HepG2 (cell line): Measurements from ENCODE around the gene KISS1R. TPM values are rescaled to one million over a fixed set of nuclear protein-coding genes. Genes with fewer than 3 reads are reported as not detected.
A peak's percentile ranks its signal among the peaks of the same experiment; 100 is the strongest.

ENCODE experiments used
- ARNTL ChIP-seq: sonication (generic); formaldehyde crosslinking; IDR thresholded peaks from 2 replicates; pipeline ENCODE4 v1.4.0; 2020; ENCODE audit warnings: mild to moderate bottlenecking, missing genetic modification reagents
- FOXP1 ChIP-seq, 2 experiments: fragments of 450-650 bp in 1 of 2; IDR thresholded peaks; 2 replicates each; pipeline ENCODE4 v1.6.1; 2017 to 2018; ENCODE audit warnings: antibody characterized with exemption in 1 of 2
- HNF4G ChIP-seq, 2 experiments: sonication (generic) in 1 of 2; formaldehyde crosslinking in 1 of 2; IDR thresholded peaks; 2 replicates each; pipeline versions ENCODE4 v1.4.0 to v1.6.1; 2011 to 2020; ENCODE audit warnings: borderline replicate concordance in 2 of 2, low read depth in 2 of 2, mild to moderate bottlenecking in 2 of 2, low read length in 1 of 2, missing genetic modification reagents in 1 of 2, moderate library complexity in 1 of 2
- ZNF225 ChIP-seq: sonication (generic); formaldehyde crosslinking; IDR thresholded peaks from 2 replicates; pipeline ENCODE4 v1.4.0; 2020; ENCODE audit warnings: mild to moderate bottlenecking, missing genetic modification reagents
- ZNF552 ChIP-seq: sonication (generic); formaldehyde crosslinking; IDR thresholded peaks from 2 replicates; pipeline ENCODE4 v1.9.0; 2022; ENCODE audit warnings: missing genetic modification reagents, mild to moderate bottlenecking, borderline replicate concordance
- ZNF724P ChIP-seq: sonication (generic); formaldehyde crosslinking; IDR thresholded peaks from 2 replicates; pipeline ENCODE4 v1.8.0; 2022; ENCODE audit warnings: missing genetic modification reagents, borderline replicate concordance
- polyA plus RNA-seq, 8 experiments: library from polyadenylated mRNA; depleted of rRNA in 3 of 8; stranded (reverse) in 7 of 8; unstranded in 1 of 8; fragments of >200 nt; fragmentation: Illumina TruSeq in 4 of 8; extraction: Trizol in 4 of 8; gene quantifications; 2 replicates each; pipeline versions ENCODE4 v1.2.1 to v1.2.3, GENCODE V29; 2011 to 2016; ENCODE audit warnings: low read depth in 4 of 8, missing spikeins in 1 of 8, mixed read lengths in 1 of 8; ENCODE audit not compliant: insufficient read depth in 1 of 8
- total RNA-seq, 5 experiments: library from RNA; depleted of rRNA; stranded (reverse); fragments of >200 nt; fragmentation: Illumina TruSeq; extraction: Trizol; gene quantifications; 2 replicates each; pipeline ENCODE4 v1.2.3, GENCODE V29; 2016; ENCODE audit warnings: low read depth in 1 of 5
- TF ChIP-seq, protein P1 (sequence below): IDR thresholded peaks from 2 replicates; pipeline ENCODE4 v1.6.1; 2016; ENCODE audit warnings: low read depth
- TF ChIP-seq, protein P2 (sequence below): fragments of 450-650 bp; IDR thresholded peaks from 2 replicates; pipeline ENCODE4 v1.6.1; 2017; ENCODE audit warnings: mild to moderate bottlenecking
- TF ChIP-seq, protein P3 (sequence below): sonication (generic); formaldehyde crosslinking; IDR thresholded peaks from 2 replicates; pipeline ENCODE4 v1.5.1; 2020; ENCODE audit warnings: missing genetic modification reagents, mild to moderate bottlenecking, borderline replicate concordance
- TF ChIP-seq, protein P4 (sequence below): sonication (generic); formaldehyde crosslinking; IDR thresholded peaks from 2 replicates; pipeline ENCODE4 v1.9.0; 2021; ENCODE audit warnings: mild to moderate bottlenecking, missing genetic modification reagents
- TF ChIP-seq, protein P5 (sequence below): sonication (generic); formaldehyde crosslinking; IDR thresholded peaks from 2 replicates; pipeline ENCODE4 v1.5.0; 2020; ENCODE audit warnings: missing genetic modification reagents

The KISS1R gene
- total and polyA plus RNA-seq, 2 of the 13 experiments (the other 11 are each of a cell fraction or from before 2014, with no cell fraction given) = 1.1 to 10.2 TPM

DNA sequence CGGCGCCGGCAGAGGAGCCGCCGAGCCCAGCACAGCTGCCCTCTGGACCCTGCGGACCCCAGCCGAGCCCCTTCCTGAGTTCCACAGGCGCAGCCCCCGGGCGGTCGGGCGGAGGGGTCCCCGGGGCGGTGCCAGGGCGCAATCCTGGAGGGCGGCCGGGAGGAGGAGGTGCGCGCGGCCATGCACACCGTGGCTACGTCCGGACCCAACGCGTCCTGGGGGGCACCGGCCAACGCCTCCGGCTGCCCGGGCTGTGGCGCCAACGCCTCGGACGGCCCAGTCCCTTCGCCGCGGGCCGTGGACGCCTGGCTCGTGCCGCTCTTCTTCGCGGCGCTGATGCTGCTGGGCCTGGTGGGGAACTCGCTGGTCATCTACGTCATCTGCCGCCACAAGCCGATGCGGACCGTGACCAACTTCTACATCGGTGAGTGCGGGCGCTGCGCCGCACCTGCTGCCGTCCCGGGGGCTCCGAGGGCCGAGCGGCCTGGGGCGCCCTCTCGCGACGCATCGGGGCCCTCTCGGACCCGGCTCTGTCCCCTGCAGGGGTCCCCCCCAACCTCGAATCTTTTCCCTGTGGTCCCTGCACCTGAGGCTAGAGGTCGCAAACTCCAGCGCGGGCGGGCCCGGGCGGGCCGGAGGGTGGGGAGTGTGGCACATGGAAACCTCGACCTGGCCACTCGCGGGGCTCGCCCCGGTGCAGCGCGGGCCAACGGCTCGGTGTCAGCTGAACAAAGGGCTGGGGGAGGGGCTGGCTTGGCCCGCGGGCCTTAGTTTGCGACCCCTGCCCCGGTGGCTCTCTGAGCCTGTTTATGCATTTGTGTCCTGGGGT, at the start of gene KISS1R (continued):
- no peak; the same call in 1 of the 2 replicates for TF ChIP-seq ZNF225 (CRISPR knock-in tag)
- TF ChIP-seq ZNF552 (CRISPR knock-in tag) = no peak
- peak; percentile 25; the same call in 1 of the 2 replicates for TF ChIP-seq ZNF724P (CRISPR knock-in tag)
- TF ChIP-seq, protein P1, sequence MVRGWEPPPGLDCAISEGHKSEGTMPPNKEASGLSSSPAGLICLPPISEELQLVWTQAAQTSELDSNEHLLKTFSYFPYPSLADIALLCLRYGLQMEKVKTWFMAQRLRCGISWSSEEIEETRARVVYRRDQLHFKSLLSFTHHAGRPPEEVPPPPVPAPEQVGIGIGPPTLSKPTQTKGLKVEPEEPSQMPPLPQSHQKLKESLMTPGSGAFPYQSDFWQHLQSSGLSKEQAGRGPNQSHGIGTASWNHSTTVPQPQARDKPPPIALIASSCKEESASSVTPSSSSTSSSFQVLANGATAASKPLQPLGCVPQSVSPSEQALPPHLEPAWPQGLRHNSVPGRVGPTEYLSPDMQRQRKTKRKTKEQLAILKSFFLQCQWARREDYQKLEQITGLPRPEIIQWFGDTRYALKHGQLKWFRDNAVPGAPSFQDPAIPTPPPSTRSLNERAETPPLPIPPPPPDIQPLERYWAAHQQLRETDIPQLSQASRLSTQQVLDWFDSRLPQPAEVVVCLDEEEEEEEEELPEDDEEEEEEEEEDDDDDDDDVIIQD (CRISPR knock-in tag) = no peak; the same call in 1 of the 2 replicates
- TF ChIP-seq, protein P2, sequence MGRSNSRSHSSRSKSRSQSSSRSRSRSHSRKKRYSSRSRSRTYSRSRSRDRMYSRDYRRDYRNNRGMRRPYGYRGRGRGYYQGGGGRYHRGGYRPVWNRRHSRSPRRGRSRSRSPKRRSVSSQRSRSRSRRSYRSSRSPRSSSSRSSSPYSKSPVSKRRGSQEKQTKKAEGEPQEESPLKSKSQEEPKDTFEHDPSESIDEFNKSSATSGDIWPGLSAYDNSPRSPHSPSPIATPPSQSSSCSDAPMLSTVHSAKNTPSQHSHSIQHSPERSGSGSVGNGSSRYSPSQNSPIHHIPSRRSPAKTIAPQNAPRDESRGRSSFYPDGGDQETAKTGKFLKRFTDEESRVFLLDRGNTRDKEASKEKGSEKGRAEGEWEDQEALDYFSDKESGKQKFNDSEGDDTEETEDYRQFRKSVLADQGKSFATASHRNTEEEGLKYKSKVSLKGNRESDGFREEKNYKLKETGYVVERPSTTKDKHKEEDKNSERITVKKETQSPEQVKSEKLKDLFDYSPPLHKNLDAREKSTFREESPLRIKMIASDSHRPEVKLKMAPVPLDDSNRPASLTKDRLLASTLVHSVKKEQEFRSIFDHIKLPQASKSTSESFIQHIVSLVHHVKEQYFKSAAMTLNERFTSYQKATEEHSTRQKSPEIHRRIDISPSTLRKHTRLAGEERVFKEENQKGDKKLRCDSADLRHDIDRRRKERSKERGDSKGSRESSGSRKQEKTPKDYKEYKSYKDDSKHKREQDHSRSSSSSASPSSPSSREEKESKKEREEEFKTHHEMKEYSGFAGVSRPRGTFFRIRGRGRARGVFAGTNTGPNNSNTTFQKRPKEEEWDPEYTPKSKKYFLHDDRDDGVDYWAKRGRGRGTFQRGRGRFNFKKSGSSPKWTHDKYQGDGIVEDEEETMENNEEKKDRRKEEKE = no peak
- TF ChIP-seq, protein P3, sequence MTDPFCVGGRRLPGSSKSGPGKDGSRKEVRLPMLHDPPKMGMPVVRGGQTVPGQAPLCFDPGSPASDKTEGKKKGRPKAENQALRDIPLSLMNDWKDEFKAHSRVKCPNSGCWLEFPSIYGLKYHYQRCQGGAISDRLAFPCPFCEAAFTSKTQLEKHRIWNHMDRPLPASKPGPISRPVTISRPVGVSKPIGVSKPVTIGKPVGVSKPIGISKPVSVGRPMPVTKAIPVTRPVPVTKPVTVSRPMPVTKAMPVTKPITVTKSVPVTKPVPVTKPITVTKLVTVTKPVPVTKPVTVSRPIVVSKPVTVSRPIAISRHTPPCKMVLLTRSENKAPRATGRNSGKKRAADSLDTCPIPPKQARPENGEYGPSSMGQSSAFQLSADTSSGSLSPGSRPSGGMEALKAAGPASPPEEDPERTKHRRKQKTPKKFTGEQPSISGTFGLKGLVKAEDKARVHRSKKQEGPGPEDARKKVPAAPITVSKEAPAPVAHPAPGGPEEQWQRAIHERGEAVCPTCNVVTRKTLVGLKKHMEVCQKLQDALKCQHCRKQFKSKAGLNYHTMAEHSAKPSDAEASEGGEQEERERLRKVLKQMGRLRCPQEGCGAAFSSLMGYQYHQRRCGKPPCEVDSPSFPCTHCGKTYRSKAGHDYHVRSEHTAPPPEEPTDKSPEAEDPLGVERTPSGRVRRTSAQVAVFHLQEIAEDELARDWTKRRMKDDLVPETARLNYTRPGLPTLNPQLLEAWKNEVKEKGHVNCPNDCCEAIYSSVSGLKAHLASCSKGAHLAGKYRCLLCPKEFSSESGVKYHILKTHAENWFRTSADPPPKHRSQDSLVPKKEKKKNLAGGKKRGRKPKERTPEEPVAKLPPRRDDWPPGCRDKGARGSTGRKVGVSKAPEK (CRISPR knock-in tag) = no peak
- TF ChIP-seq, protein P4, sequence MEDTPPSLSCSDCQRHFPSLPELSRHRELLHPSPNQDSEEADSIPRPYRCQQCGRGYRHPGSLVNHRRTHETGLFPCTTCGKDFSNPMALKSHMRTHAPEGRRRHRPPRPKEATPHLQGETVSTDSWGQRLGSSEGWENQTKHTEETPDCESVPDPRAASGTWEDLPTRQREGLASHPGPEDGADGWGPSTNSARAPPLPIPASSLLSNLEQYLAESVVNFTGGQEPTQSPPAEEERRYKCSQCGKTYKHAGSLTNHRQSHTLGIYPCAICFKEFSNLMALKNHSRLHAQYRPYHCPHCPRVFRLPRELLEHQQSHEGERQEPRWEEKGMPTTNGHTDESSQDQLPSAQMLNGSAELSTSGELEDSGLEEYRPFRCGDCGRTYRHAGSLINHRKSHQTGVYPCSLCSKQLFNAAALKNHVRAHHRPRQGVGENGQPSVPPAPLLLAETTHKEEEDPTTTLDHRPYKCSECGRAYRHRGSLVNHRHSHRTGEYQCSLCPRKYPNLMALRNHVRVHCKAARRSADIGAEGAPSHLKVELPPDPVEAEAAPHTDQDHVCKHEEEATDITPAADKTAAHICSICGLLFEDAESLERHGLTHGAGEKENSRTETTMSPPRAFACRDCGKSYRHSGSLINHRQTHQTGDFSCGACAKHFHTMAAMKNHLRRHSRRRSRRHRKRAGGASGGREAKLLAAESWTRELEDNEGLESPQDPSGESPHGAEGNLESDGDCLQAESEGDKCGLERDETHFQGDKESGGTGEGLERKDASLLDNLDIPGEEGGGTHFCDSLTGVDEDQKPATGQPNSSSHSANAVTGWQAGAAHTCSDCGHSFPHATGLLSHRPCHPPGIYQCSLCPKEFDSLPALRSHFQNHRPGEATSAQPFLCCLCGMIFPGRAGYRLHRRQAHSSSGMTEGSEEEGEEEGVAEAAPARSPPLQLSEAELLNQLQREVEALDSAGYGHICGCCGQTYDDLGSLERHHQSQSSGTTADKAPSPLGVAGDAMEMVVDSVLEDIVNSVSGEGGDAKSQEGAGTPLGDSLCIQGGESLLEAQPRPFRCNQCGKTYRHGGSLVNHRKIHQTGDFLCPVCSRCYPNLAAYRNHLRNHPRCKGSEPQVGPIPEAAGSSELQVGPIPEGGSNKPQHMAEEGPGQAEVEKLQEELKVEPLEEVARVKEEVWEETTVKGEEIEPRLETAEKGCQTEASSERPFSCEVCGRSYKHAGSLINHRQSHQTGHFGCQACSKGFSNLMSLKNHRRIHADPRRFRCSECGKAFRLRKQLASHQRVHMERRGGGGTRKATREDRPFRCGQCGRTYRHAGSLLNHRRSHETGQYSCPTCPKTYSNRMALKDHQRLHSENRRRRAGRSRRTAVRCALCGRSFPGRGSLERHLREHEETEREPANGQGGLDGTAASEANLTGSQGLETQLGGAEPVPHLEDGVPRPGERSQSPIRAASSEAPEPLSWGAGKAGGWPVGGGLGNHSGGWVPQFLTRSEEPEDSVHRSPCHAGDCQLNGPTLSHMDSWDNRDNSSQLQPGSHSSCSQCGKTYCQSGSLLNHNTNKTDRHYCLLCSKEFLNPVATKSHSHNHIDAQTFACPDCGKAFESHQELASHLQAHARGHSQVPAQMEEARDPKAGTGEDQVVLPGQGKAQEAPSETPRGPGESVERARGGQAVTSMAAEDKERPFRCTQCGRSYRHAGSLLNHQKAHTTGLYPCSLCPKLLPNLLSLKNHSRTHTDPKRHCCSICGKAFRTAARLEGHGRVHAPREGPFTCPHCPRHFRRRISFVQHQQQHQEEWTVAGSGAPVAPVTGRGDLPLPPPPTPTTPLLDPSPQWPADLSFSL (CRISPR knock-in tag) = no peak
- no peak for TF ChIP-seq FOXP1 (IDR thresholded peaks at IDR 0.05)
- TF ChIP-seq FOXP1 (CRISPR knock-in tag; IDR thresholded peaks at IDR 0.05) = no peak
- TF ChIP-seq HNF4G (IDR thresholded peaks at IDR 0.05; ENCODE audit: borderline replicate concordance, low read depth, low read length) = peak; percentile 28; the same call in 1 of the 2 replicates
- TF ChIP-seq HNF4G (CRISPR knock-in tag; IDR thresholded peaks at IDR 0.05; ENCODE audit: borderline replicate concordance, low read depth) = no peak; the same call in 1 of the 2 replicates
- TF ChIP-seq, protein P5, sequence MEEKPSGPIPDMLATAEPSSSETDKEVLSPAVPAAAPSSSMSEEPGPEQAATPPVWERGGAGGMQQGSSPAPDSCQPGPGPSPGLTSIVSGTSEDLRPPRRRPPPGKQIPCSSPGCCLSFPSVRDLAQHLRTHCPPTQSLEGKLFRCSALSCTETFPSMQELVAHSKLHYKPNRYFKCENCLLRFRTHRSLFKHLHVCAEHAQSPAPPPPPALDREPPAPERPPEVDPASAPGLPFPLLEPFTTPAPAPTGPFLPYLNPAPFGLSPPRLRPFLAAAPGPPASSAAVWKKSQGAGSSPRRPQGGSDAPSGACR (CRISPR knock-in tag) = no peak; the same call in 1 of the 2 replicates
- TF ChIP-seq ARNTL (CRISPR knock-in tag) = no peak; the same call in 1 of the 2 replicates
